ENCODE results near the gene KRT83. TPM values are rescaled to one million over a fixed set of nuclear protein-coding genes. Genes with fewer than 3 reads are reported as not detected.
A peak's percentile ranks its signal among the peaks of the same experiment; 100 is the strongest.
"Not testable (repeated sequence)": the region's sequence is repeated elsewhere in the genome, so short reads cannot be mapped to it uniquely, and the experiment has no call there.

Gene KRT83
- total and polyA plus RNA-seq, 8 donors, result not detected

DNA sequence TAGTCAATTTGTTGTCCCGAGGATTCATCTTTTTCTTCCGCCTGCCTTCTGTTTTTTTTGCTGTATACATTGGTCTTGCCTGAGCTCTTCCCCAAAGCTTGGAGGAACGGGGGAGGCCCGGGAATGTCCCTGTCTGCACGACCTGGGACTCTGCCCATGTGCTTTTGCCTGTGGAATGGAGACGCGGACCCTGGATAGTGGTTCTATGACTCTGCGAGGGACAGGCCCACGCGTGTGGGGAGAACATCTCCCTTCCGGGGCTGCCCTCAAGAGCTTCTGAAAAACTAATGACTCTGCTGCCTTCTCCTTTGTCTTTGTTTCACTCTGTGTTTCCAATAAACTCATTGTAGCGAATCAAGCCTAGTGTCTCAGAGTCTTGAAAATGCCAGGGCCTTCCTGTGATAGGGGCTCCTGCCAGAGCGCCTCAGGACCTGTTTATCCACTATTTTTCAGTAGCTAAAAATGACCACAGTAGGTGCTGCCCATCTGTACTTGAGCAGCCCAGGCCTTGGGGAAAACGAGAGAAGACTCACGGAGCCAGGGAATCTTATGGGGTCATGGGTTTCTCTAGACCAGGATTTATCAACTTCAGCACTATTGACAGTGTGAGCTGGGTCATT, 12.3 kb downstream of the KRT83 start:
- no peak for DNase-seq
- H3K9me3 ChIP-seq, result no peaks in the 10 kb centered on the region
- H3K27ac ChIP-seq, result peak overlapping the region in 1 of 4 donors; percentile 44
- H3K36me3 ChIP-seq, result no peaks in the 10 kb centered on the region
- intact Hi-C loops (cut with DNase I), result no loop called here
- no peaks in the 10 kb centered on the region for H3K27me3 ChIP-seq
- no peak for FAIRE-seq
- 65 to 66% methylated on average over 15 of the region's 15 CpGs for WGBS, 2 donors
- no peaks in the 10 kb centered on the region for H3K4me1 ChIP-seq
- no peak for TF ChIP-seq CTCF (IDR thresholded peaks at IDR 0.05)
- peak overlapping the region in 3 of 4 donors; percentile 8 to 41 (median 25) for H3K4me3 ChIP-seq
- peak in 2 of 4 donors; percentile 10 to 11 for ATAC-seq

DNA sequence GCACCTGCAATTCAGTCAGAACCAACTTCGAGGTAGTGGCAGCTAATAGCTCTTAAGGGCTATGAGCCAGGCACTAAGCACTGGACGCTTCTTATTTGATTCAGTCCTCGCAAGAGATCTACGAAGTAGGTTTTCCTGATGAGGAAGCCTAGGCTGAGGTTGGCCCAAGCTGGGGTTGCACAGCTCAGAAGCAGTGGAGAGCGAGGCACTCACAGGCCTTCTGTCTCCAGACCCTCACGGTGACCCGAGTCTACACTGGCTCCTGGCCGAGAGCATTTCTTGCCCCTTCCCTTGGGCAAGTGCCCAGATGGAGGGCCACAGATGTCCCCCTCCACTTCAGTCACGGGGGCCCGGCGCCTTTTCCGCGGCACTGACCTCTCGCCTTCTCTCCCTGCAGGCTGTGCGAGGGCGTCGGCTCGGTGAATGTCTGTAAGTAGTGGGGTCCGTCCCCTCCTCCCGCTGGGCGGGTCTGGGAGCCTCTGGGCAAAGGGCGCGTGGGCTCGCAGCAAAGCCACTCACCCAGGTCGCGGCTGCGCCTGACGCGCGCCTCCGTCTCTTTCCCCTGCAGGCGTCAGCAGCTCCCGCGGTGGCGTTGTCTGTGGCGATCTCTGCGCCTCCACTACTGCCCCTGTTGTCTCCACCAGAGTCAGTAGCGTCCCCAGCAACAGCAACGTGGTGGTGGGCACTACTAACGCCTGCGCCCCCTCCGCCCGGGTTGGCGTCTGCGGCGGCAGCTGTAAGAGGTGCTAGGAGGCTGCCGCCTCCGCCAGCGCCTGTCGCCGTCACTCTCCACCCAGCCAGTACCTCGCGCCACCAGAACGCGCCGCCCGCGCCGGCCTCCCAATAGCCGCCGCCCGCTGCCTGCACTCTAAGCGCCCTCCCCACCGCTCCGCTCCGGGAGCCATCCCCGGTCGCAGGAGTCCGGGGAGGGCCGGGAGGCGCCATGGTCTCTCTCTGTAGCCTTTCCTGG, 13.1 kb downstream of the KRT83 start:
- Histone ChIP-seq H3K36me3 (no peaks in the 10 kb centered on the region), H3K9me3 (no peaks in the 10 kb centered on the region), H3K27me3 (no peaks in the 10 kb centered on the region), H3K4me3 (peak overlapping the region; percentile 3 to 41 (median 16)), H3K27ac (peak overlapping the region in 1 of 4 donors; percentile 44), H3K4me1 (no peaks in the 10 kb centered on the region)
- DNase-seq (peak; percentile 47 to 85 (median 66)), FAIRE-seq (no peak), ATAC-seq (peak; percentile 92 to 95 (median 94))
- WGBS, 2 donors, result 10 to 17% methylated on average over 67 to 71 of the region's 71 CpGs
- intact Hi-C loops (cut with DNase I), result no loop called here
- TF ChIP-seq CTCF (IDR thresholded peaks at IDR 0.05), result peak in 2 of 4 donors; percentile 5 to 21

DNA sequence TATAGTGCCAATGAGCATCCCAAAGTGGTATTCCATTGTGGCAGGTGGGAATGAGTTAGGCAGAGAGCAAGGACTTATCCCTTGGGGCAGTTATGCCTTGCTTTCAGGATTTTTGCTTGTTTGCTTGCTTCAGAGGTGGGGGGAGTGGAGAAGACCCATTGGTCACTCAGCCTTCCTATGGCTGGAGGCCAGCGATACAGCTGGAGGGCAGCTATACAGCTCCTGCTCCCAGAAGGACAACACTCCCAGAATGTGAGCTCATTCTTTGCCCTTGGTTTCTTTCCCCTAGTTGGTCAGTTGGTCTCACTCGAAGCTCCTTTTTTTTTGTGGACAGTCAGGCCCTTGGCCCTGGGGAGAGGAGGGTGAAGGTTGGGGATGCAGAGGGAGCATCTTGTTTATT, 14.5 kb downstream of the KRT83 start:
- intact Hi-C loops (cut with DNase I), result no loop called here
- H3K9me3 ChIP-seq, result no peaks in the 10 kb centered on the region
- H3K4me3 ChIP-seq, result no peak overlapping the region
- H3K27me3 ChIP-seq, result no peaks in the 10 kb centered on the region
- ATAC-seq (no peak), FAIRE-seq (no peak), DNase-seq (no peak)
- TF ChIP-seq CTCF (IDR thresholded peaks at IDR 0.05), result no peak
- WGBS, 2 donors, result 88 to 94% methylated on average over 2 of the region's 2 CpGs
- H3K27ac ChIP-seq, result no peak overlapping the region
- H3K36me3 ChIP-seq, result no peaks in the 10 kb centered on the region
- H3K4me1 ChIP-seq, result no peaks in the 10 kb centered on the region

DNA sequence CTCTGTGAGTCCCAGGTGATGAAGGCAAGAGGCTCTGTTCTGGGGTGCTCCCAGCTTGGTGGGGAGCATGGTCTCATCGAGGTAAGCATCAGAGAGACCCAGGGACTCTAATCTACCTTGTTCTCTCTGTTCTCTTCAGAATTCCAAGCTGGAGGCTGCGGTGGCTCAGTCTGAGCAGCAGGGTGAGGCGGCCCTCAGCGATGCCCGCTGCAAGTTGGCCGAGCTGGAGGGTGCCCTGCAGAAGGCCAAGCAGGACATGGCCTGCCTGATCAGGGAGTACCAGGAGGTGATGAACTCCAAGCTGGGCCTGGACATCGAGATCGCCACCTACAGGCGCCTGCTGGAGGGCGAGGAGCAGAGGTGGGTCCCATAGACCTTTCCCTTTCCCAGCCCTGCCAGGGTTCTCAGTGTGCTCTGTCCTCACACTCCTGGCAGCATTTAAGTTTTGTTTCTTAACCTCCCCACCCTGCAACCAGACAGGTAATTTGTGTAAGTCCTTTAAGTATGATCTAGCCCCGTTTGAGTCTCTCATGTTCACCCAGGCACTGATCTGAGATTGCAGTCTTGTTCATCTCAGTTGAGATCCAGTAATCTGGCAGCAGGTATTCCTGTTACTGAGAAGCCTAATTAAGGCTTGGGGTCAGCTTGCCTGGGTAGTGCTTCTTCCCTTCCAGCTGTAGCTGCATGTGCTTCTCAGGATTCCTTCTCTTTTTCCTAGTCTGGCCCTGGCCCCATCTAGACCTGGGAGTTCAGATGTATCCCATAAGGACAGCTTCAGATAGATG, 15.1 kb downstream of the KRT83 start:
- H3K4me1 ChIP-seq, result no peaks in the 10 kb centered on the region
- H3K4me3 ChIP-seq, result no peak overlapping the region
- H3K27me3 ChIP-seq, result no peaks in the 10 kb centered on the region
- FAIRE-seq, result no peak
- no peaks in the 10 kb centered on the region for H3K36me3 ChIP-seq
- peak in 2 of 4 donors; percentile 24 to 28 for TF ChIP-seq CTCF (IDR thresholded peaks at IDR 0.05)
- H3K9me3 ChIP-seq, result no peaks in the 10 kb centered on the region
- peak in 1 of 4 donors; percentile 20 for ATAC-seq
- intact Hi-C loops (cut with DNase I), result no loop called here
- peak in 1 of 6 donors; percentile 29 for DNase-seq
- H3K27ac ChIP-seq, result no peak overlapping the region
- WGBS, 2 donors, result 67 to 71% methylated on average over 11 of the region's 11 CpGs

DNA sequence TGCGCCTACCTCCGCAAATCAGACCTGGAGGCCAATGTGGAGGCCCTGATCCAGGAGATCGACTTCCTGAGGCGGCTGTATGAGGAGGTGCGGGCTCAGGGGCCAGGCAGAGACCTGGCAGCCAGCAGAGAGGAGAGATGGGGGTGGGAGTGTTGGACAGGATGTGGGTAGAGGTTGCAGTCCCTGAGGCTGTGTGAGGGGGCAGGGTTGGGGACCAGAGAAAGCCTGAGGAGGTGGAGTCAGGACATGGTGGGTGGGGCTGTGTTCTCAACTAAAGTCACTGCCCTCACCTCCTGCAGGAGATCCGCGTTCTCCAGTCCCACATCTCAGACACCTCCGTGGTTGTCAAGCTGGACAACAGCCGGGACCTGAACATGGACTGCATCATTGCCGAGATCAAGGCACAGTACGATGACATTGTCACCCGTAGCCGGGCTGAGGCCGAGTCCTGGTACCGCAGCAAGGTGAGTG, 16.2 kb downstream of the KRT83 start:
- FAIRE-seq; intact Hi-C loops (cut with DNase I); H3K27me3 ChIP-seq; H3K36me3 ChIP-seq; H3K9me3 ChIP-seq; ATAC-seq; H3K27ac ChIP-seq; H3K4me1 ChIP-seq; H3K4me3 ChIP-seq: not testable (repeated sequence)
- DNase-seq, result peak in 2 of 6 donors; percentile 24 to 35
- WGBS, 2 donors, result 88 to 90% methylated on average over 14 to 15 of the region's 15 CpGs

DNA sequence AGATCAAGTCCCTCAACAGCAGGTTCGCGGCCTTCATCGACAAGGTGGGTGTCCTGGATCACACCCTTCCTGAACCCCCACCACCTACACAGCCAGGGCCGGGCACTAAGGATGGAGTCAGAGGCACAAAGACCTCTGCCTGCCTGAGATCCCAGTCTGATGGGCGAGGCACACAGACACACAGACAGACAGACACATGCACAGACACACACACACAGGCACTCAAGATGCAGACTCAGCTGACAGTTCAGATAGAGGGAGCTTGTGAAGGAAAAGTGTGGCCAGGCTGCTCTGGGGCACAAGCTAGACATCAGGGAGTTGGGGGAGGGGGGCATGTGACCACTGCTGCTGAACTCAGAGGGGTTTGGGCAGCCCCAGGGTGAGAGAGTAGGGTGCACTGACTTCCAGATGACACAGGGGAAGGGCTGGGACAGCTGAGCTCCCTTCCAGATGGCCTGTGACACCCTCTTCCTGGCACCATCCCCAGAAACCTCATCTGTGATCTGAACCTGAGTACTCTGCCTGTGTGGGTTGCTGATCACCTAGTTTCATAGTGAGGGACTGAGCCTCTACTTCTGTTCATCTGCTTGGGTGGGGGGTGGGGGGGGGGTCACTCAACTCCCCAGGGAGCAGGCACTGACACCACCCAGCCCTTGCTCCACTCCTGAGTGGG, 18.8 kb downstream of the KRT83 start:
- intact Hi-C loops (cut with DNase I); H3K4me3 ChIP-seq; H3K36me3 ChIP-seq; DNase-seq; H3K27me3 ChIP-seq; H3K4me1 ChIP-seq; FAIRE-seq; H3K27ac ChIP-seq; ATAC-seq; H3K9me3 ChIP-seq: not testable (repeated sequence)
- no CpG with 5 or more reads among the region's 5 CpGs for WGBS, 2 donors

GRCh38 chr12:52301721-52302120, 19.5 kb downstream of the KRT83 start:
- ATAC-seq; H3K27ac ChIP-seq; H3K4me3 ChIP-seq; H3K9me3 ChIP-seq; FAIRE-seq; H3K36me3 ChIP-seq; H3K27me3 ChIP-seq; H3K4me1 ChIP-seq; intact Hi-C loops (cut with DNase I): not testable (repeated sequence)
- 79 to 82% methylated on average over 22 to 23 of the region's 31 CpGs for WGBS, 2 donors
- peak in 1 of 6 donors; percentile 17 for DNase-seq
